Skin epidermis (tissue), 12 donors: ENCODE measurements around the gene KRT85.
"Not testable (repeated sequence)": the region's sequence is repeated elsewhere in the genome, so short reads cannot be mapped to it uniquely, and the experiment has no call there.

ENCODE experiments used
- H3K27ac ChIP-seq, 21 experiments: fragments of 200-600 bp; sonication (generic) in 11 of 21; one replicate each; pipeline ENCODE4 v1.5.0; 2020; ENCODE audit warnings: mild to moderate bottlenecking in 3 of 21, inconsistent platforms in 2 of 21, moderate library complexity in 2 of 21
- H3K4me3 ChIP-seq, 7 experiments: fragments of 200-600 bp; sonication (generic) in 2 of 7; one replicate each; pipeline ENCODE4 v1.5.0; 2020; ENCODE audit warnings: inconsistent platforms in 2 of 7, mild to moderate bottlenecking in 2 of 7, moderate library complexity in 1 of 7

Gene KRT85

GRCh38 chr12:52366738-52367485, at the start of gene KRT85:
TSS of gene KRT85 (minus strand) at chr12:52367481. CDS start at chr12:52367405, 76 bp downstream.
- H3K4me3 ChIP-seq, result no peak within 1 kb of the TSS
- H3K27ac ChIP-seq, result no peak within 1 kb of the TSS

DNA sequence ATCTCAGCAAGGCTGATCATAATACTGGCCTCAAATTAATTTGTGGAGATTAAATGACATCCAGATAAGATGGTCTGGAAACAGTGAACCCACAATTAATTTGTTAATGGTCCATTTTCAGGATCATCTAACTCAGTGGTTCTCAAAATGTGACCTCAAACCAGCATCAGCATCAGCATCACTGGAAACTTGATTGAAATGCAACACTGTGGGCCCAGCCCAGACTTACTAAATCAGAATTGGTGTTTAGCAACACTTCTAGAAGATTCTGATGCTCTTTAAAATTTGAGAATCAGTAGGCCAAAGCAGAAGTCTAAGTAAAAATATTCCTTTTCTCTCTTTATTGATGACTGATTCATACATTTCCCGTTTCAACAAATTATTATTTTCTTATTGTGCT, 49.5 kb upstream of the KRT85 start:
- peak overlapping the region in 9 of 21 experiments; percentile 18 to 81 (median 46) for H3K27ac ChIP-seq
- H3K4me3 ChIP-seq, result no peak overlapping the region

GRCh38 chr12:52415870-52416750, 48.8 kb upstream of the KRT85 start:
- peak overlapping the region in 7 of 21 experiments; percentile 4 to 81 (median 37) for H3K27ac ChIP-seq
- H3K4me3 ChIP-seq, result no peak overlapping the region

- Histone ChIP-seq H3K4me3 (no peak overlapping the region), H3K27ac (peak overlapping the region in 1 of 21 experiments; percentile 65)
Measured at GRCh38 chr12:52414936-52415335, 47.7 kb upstream of the KRT85 start.

DNA sequence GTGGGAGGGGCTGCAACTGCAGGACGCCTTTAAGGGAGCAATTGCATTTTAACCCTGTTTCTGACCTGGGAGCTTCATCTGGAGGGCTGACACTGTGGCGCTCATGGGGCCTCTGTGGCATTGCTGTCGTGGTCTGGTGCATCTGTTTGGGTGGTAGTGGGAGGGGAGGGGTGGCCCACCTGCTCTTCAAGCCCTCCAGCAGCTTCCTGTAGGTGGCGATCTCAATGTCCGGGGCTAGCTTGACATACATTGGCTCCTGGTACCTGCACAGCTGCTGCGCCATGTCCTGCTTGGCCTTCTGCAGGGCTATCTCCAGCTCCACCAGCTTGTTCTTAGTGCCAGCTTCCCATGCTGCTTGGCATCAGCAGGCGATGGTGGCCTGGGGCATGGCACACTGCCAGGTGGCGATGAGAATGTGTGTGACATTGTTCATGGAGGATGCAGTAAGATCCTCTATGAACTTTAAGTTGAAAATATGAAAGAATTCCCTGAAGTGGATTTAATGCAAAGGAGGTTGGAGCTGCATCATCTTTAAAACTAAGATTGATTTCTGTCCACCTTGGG, 46.6 kb upstream of the KRT85 start:
- Histone ChIP-seq H3K27ac (no peak overlapping the region), H3K4me3 (no peak overlapping the region)

DNA sequence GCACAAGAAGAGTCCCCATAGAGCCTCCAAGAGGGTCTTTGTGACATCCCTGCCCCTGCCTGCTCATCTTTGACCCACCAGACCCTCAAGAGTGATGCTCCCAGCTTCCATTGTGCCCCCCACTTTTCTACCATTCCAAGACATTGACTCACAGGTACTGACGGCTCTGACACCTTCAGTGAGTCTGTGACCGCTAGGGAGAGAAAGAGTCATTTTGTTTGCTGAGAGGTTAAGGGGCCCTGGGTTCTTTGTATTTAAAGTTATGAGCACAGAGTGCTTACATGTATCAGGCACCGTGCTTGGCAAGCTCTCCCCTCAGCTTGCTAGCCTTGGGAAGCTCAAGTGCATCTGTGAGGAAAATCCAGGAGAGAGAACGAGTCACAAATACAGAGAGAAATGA, 45.9 kb upstream of the KRT85 start:
- no peak overlapping the region for H3K27ac ChIP-seq
- H3K4me3 ChIP-seq, result no peak overlapping the region

GRCh38 chr12:52411815-52412214, 44.5 kb upstream of the KRT85 start:
- H3K4me3 ChIP-seq, result no peak overlapping the region

GRCh38 chr12:52410589-52411248, 43.4 kb upstream of the KRT85 start:
- not testable (repeated sequence) for H3K27ac ChIP-seq, H3K4me3 ChIP-seq

More at GRCh38 chr12:52411815-52412214, 44.5 kb upstream of the KRT85 start:
- no peak overlapping the region for H3K27ac ChIP-seq

GRCh38 chr12:52407918-52408317, 40.6 kb upstream of the KRT85 start:
- H3K4me3 ChIP-seq, result no peak overlapping the region

DNA sequence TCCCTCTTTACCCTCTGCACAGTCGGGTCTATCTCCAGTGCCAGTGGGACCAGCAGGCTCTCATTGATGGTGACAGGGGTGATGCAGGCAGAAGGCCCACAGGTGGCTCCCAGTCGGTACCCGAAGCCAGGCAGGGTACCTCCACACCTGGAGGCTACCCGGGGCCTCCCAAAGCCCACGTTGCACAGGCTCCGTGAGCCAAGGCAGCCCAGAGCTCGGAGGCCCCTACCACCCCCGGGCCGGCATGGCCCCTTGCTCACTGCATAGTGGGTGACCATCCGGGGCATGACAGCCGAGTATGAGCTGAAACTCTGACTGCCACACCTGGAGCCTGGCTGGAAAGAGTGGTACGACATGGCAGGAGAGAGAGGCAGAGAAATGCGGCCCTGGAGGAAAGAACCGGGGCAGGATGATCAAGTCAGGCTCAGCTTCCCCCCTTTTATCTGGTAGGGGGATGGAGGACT, 38.7 kb upstream of the KRT85 start, which contains the start of gene KRT82:
KRT82 (minus strand) TSS at position 414 of the 464 bp plus-strand sequence; CDS start at position 356, 58 bp downstream.
- H3K27ac ChIP-seq, result no peak within 1 kb of the TSS

More at GRCh38 chr12:52407918-52408317, 40.6 kb upstream of the KRT85 start:
- H3K27ac ChIP-seq, result no peak overlapping the region

DNA sequence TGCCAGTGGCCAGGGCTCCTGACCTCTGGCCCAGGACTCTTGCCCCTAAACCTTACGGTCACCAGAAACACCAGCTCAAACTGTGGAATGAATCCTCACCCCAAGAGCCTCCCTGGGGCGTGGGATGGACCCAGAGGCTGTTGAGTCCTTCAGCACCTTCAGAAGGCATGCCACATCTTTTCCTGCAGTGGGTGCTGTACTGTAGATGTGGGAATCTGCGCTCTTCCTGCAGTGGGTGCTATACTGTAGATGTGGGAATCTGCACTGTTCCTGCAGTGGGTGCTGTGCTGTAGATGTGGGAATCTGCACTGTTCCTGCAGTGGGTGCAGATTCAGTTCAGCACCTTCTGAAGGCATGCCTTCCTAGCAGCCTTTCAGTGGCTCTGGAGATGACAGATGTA, 37.7 kb upstream of the KRT85 start:
- H3K4me3 ChIP-seq, result no peak overlapping the region
- H3K27ac ChIP-seq, result no peak overlapping the region

More for the DNA sequence above, 38.7 kb upstream of the KRT85 start, which contains the start of gene KRT82:
- H3K4me3 ChIP-seq, result no peak within 1 kb of the TSS

- Histone ChIP-seq H3K27ac (no peak overlapping the region), H3K4me3 (no peak overlapping the region)
Measured at GRCh38 chr12:52403561-52403960, 36.3 kb upstream of the KRT85 start.

GRCh38 chr12:52402873-52403540, 35.7 kb upstream of the KRT85 start:
- no peak overlapping the region for H3K4me3 ChIP-seq
- no peak overlapping the region for H3K27ac ChIP-seq

DNA sequence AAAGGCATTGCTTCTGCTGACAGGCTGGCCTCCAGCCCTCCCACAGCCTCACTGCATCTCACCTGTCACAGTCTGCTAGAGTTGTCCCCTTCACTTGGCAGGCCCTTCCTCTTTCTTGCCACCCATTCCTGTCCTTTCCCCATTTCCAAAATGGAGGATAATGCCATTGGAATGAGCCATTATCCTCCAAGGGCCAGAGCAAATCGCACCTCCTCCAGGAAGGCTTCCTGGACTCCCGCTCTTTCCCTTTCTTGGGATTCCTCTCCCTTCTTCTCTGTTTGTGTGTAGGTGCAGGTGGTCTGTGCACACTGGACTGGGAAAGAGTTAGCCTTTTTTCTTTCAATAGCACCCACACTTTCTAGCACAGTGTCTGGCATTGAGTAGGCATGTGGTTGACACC, 35.1 kb upstream of the KRT85 start:
- Histone ChIP-seq H3K4me3 (no peak overlapping the region), H3K27ac (no peak overlapping the region)

- Histone ChIP-seq H3K4me3 (no peak overlapping the region), H3K27ac (no peak overlapping the region)
Measured at GRCh38 chr12:52401926-52402325, 34.6 kb upstream of the KRT85 start.

DNA sequence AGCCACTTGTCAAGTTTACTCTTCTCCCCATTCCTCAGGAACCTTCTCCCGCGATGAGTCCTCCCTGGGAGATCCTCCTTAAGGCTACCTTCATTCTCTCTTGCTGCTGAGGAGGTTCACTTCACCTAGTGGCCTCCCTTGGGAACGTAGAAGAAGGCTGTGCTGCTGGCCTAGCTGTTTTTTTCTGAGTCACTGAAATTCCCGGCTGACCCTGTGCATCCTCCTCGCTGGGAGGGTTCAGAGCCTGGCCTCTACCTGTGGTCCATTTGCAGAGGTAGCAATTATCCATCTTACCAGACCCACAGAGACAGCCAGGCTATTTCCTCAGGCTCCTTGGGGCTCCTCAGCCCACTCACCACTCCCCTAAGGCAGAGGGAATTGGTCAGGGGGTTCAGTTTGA, 34.2 kb upstream of the KRT85 start:
- Histone ChIP-seq H3K27ac (no peak overlapping the region), H3K4me3 (no peak overlapping the region)

DNA sequence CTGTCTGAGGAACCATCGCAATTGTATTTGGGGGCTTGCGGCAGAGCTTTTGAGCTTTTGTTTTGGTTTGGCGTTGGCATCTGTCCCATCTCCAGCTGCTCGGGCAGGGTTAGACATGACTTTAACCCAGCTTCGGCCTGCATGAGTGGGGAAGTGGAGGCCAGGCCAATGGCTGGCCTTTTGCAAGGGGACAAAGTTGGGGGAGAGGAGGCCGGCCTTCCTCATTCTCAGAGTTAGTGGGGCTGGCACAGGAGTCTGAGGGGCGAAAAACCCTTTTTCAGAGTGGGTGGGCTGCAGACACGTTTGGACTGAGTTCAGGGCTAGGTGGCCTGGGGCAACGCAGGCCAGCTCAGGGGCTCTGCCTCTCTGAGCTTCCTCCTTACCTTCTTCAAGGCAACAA, 33.6 kb upstream of the KRT85 start:
- Histone ChIP-seq H3K4me3 (no peak overlapping the region), H3K27ac (no peak overlapping the region)

DNA sequence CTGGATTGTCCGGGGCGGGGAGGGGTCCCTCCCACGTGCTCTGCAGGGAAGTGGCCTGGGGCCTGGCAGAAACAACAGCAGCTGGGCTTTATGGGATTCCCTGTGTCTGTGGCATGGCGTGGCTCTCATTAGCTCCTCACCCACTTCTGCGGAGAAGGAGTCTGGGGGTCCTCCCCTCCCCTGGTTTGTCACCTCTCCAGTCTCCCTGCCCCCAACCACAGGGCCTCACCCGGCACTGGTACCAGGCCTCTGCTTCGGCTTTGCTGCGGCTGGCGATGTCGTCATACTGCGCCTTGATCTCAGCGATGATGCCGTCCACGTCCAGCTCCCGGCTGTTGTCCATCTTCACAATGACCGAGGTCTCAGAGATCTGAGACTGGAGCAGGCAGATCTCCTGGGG, 32.5 kb upstream of the KRT85 start:
- H3K27ac ChIP-seq, result no peak overlapping the region
- no peak overlapping the region for H3K4me3 ChIP-seq

GRCh38 chr12:52398176-52398575, 30.9 kb upstream of the KRT85 start:
- Histone ChIP-seq H3K4me3 (no peak overlapping the region), H3K27ac (no peak overlapping the region)
